ENCODE data around the gene ZNF580.

DNA sequence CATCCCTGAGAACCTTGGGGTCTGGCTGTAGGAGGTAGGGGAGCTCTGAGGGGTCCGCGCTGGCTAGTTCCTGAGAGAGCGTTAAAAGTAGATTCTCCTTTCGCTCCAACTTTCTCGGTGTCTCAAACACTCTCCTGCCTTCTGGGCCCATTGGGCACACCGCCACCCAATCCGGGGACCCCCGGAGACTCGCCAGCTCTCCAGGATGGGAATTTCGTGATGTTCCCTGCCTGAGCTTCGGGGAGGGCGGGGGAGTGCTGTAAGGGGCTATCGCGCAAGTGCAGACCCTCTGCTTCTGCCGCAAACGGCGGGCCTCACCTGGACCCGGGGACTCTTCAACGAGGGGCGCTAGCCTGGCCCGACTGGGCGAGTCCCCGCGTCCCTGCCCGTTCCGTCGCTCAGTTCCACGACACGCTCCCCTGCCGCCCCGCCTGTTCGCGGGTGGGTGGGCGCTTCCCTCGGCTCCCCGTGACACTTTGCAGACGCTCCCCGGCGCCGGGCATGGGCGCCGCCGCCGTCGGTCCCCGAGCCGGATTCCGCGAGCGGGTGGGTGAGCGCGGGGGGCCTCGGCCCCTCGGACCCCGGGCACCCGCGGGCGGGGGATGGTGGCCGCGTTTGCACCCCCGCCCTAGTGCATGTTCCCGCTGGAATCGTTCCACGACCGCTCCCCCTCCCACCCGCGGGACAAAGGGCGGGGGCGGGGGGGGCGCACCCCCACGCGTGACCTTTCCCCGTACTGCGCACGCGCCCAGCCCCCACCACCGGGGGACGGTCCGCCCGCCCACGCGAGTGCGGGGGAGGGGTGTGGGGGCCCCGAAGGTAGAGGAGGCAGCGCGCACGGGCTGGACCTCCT is 7.2 kb downstream of the ZNF580 start, which contains the start of gene CCDC106:
- TF ChIP-seq GABPB1 (CRISPR knock-in tag; IDR thresholded peaks at IDR 0.05) (no peak), ZNF263 (CRISPR knock-in tag; IDR thresholded peaks at IDR 0.05; ENCODE audit: low read depth) (no peak), E2F5 (CRISPR knock-in tag; IDR thresholded peaks at IDR 0.05) (no peak), PRRX2 (CRISPR knock-in tag; IDR thresholded peaks at IDR 0.05) (no peak), ETV6 (CRISPR knock-in tag; IDR thresholded peaks at IDR 0.05) (peak; percentile 80), CREB1 (CRISPR knock-in tag; IDR thresholded peaks at IDR 0.05) (no peak)
- TF ChIP-seq, protein P1, sequence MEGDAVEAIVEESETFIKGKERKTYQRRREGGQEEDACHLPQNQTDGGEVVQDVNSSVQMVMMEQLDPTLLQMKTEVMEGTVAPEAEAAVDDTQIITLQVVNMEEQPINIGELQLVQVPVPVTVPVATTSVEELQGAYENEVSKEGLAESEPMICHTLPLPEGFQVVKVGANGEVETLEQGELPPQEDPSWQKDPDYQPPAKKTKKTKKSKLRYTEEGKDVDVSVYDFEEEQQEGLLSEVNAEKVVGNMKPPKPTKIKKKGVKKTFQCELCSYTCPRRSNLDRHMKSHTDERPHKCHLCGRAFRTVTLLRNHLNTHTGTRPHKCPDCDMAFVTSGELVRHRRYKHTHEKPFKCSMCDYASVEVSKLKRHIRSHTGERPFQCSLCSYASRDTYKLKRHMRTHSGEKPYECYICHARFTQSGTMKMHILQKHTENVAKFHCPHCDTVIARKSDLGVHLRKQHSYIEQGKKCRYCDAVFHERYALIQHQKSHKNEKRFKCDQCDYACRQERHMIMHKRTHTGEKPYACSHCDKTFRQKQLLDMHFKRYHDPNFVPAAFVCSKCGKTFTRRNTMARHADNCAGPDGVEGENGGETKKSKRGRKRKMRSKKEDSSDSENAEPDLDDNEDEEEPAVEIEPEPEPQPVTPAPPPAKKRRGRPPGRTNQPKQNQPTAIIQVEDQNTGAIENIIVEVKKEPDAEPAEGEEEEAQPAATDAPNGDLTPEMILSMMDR (IDR thresholded peaks at IDR 0.05) = no peak
- TF ChIP-seq, protein P2, sequence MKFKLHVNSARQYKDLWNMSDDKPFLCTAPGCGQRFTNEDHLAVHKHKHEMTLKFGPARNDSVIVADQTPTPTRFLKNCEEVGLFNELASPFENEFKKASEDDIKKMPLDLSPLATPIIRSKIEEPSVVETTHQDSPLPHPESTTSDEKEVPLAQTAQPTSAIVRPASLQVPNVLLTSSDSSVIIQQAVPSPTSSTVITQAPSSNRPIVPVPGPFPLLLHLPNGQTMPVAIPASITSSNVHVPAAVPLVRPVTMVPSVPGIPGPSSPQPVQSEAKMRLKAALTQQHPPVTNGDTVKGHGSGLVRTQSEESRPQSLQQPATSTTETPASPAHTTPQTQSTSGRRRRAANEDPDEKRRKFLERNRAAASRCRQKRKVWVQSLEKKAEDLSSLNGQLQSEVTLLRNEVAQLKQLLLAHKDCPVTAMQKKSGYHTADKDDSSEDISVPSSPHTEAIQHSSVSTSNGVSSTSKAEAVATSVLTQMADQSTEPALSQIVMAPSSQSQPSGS (CRISPR knock-in tag; IDR thresholded peaks at IDR 0.05; ENCODE audit: borderline replicate concordance, low read depth) = no peak

Measured in WTC11 (cell line).